Stomach (tissue), 9 donors: ENCODE data around the gene ZCCHC14. TPM values are rescaled to one million over a fixed set of nuclear protein-coding genes. Genes with fewer than 3 reads are reported as not detected.

Experiments
- DNase-seq, 2 donors: peaks; one replicate each; pipeline versions ENCODE4 v3.0.0 to v3.0.0-alpha.2; 2013 to 2019
- H3K27ac ChIP-seq, 5 donors: fragments of 200-600 bp in 4 of 5; sonication (generic) in 4 of 5; one replicate each; pipeline ENCODE4 v1.5.1; 2013 to 2019; ENCODE audit warnings: mild to moderate bottlenecking in 1 of 5, moderate library complexity in 1 of 5
- H3K27me3 ChIP-seq, 3 donors: fragments of 200-600 bp; sonication (generic); one replicate each; pipeline ENCODE4 v1.5.1; 2017 to 2019; ENCODE audit warnings: mixed run types in 1 of 3
- H3K36me3 ChIP-seq, 4 donors: fragments of 200-600 bp; sonication (generic); 1 replicate in 3 of 4; 2 replicates in 1 of 4; pipeline ENCODE4 v1.5.1; 2016 to 2019
- H3K4me1 ChIP-seq, 4 donors: fragments of 200-600 bp; sonication (generic); one replicate each; pipeline ENCODE4 v1.5.1; 2016 to 2019
- H3K4me3 ChIP-seq, 4 donors: fragments of 200-600 bp; sonication (generic) in 3 of 4; one replicate each; pipeline ENCODE4 v1.5.1; 2016 to 2019; ENCODE audit warnings: mild to moderate bottlenecking in 1 of 4
- H3K9me3 ChIP-seq, 4 donors: fragments of 200-600 bp; sonication (generic); one replicate each; pipeline ENCODE4 v1.5.1; 2016 to 2019
- CTCF ChIP-seq, 7 experiments: fragments of 450-650 bp in 4 of 7; fragments of 200-600 bp in 3 of 7; sonication (generic) in 3 of 7; IDR thresholded peaks; one replicate each; pipeline ENCODE4 v1.5.1; 2016 to 2019; ENCODE audit warnings: antibody characterized with exemption in 7 of 7, control low read depth in 2 of 7, mild to moderate bottlenecking in 1 of 7
- EP300 ChIP-seq: sonication (generic); formaldehyde crosslinking; IDR thresholded peaks from one replicate; pipeline ENCODE4 v1.6.1; 2017; ENCODE audit warnings: antibody characterized with exemption
- POLR2A ChIP-seq, 4 donors: fragments of 450-650 bp; IDR thresholded peaks; one replicate each; pipeline ENCODE4 v1.6.1; 2016; ENCODE audit warnings: antibody characterized with exemption in 4 of 4, control low read depth in 2 of 4, mild to moderate bottlenecking in 1 of 4, moderate library complexity in 1 of 4
- POLR2AphosphoS5 ChIP-seq, 3 donors: sonication (generic); formaldehyde crosslinking; IDR thresholded peaks; one replicate each; pipeline ENCODE4 v1.6.1; 2016; ENCODE audit warnings: antibody characterized with exemption in 3 of 3
- WGBS, 5 donors: extraction: QIAGEN DNeasy Blood & Tissue Kit in 3 of 5; methylation state at CpG; one replicate each; pipeline versions ENCODE4 v1.1.5 to v1.1.7; 2013 to 2018; 5-methylcytosine and 5-hydroxymethylcytosine counted together
- intact Hi-C: fragments of 100-400 bp; cut with DNase I; formaldehyde crosslinking; loops from one replicate; pipeline ENCODE4 v1.15.1; 2023; ENCODE audit warnings: low total_unique reads
- polyA plus RNA-seq, 3 donors: library from polyadenylated mRNA; stranded (reverse); fragments of 200-250 nt; gene quantifications; one replicate each; pipeline ENCODE4 v1.2.3, GENCODE V29; 2013
- total RNA-seq, 5 donors: library from RNA; depleted of rRNA; stranded (reverse); fragments of >200 nt; gene quantifications; one replicate each; pipeline versions ENCODE4 v1.1.0 to v1.2.3, GENCODE V29; 2014 to 2016
- donor health status: healthy with polysubstance abuse.
- donor health status: Bipolar disorder and iron deficiency.
- donor health status: healthy.

Gene ZCCHC14
- total and polyA plus RNA-seq, 8 donors = 5.4 to 25.9 (median 16.7) TPM

DNA sequence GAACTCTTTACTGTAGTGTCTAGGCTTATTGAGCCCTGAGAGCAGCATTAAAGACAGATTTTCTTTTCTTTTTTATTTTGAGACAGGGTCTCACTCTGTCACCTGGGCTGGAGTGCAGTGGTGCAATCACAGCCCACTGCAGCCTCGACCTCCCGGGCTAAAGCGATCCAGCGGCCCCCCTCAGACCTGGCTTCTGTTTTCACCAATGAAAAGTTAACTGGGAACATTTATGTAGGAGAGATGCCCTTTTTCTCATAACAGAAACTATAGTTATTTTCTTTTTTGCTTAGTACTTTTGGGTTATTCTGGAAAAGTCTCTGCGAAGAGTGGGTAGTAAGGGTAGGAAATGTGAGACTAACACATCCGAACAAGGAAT lies 99.2 kb downstream of the ZCCHC14 start:
- H3K9me3 ChIP-seq = no peaks in the 10 kb centered on the region
- H3K27ac ChIP-seq = peak overlapping the region in 4 of 5 donors; percentile 98 to 100 (median 99)
- peak overlapping the region; percentile 72 to 89 (median 80) for H3K4me3 ChIP-seq
- 78 to 86% (median 84%) methylated on average over 6 of the region's 6 CpGs for WGBS, 5 donors
- intact Hi-C loops = no loop called here
- no peak for DNase-seq
- H3K4me1 ChIP-seq = peaks cover 13 to 63% (median 39%) of the 10 kb centered on the region in 4 donors
- H3K36me3 ChIP-seq = peaks cover under 1 to 15% (median 4%) of the 10 kb centered on the region in 4 donors
- TF ChIP-seq CTCF (IDR thresholded peaks at IDR 0.05) (no peak), POLR2AphosphoS5 (IDR thresholded peaks at IDR 0.05) (no peak), POLR2A (IDR thresholded peaks at IDR 0.05) (no peak), EP300 (no peak)
- H3K27me3 ChIP-seq = no peaks in the 10 kb centered on the region

DNA sequence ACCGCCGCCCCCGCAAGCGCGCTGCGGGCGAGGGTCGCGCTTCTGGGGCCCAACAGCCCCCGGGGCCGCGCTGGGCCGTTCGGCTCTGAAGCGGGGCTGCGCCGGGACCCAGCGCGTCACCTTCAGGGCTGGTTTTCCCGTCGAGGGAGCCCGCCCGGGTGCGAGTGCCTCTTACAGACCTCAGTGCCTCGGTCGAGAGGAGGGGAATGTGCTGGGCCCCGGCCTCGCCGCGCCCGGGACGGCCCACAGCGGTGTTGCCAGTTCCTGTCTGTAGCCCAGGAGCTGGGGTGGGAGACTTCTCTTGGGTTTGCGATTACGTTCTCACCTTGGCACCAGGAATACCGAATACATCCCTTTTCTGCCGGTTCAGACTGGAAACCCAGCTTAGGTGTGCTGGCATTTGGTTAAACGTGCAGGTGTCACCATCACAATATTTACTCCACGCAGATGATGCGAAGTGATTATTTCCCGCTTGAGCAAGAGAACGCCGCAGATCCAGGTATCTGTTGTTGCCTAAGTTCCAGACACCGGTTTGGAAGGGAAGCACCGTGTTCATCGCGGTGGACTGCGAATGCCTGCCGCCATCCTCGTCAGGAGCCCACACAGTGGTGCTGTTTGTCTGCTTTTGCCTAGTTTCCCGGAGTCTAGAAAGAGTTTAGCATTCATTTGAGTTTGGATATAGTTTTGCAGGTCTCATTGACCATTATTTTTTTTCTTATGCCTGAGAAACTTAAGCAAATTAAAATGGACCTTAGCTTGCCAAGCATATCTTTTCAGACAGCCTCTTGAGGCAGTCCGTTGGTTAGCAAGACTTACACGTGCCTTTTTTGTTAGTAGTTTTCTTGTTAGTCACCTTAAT lies 99.8 kb downstream of the ZCCHC14 start:
- Histone ChIP-seq H3K27me3 (no peaks in the 10 kb centered on the region), H3K36me3 (peaks cover 0 to 10% (median 1%) of the 10 kb centered on the region in 4 donors), H3K9me3 (no peaks in the 10 kb centered on the region), H3K4me3 (peak overlapping the region; percentile 72 to 89 (median 80)), H3K27ac (peak overlapping the region; percentile 92 to 100 (median 99)), H3K4me1 (peaks cover 14 to 62% (median 39%) of the 10 kb centered on the region in 4 donors)
- no peak for TF ChIP-seq POLR2A (IDR thresholded peaks at IDR 0.05)
- no peak for TF ChIP-seq EP300
- no peak for TF ChIP-seq POLR2AphosphoS5 (IDR thresholded peaks at IDR 0.05)
- no peak for TF ChIP-seq CTCF (IDR thresholded peaks at IDR 0.05)
- WGBS, 5 donors = 0 to 2% (median 1%) methylated on average over 30 to 53 of the region's 53 CpGs
- intact Hi-C loops = no loop called here
- peak; percentile 53 to 76 for DNase-seq

DNA sequence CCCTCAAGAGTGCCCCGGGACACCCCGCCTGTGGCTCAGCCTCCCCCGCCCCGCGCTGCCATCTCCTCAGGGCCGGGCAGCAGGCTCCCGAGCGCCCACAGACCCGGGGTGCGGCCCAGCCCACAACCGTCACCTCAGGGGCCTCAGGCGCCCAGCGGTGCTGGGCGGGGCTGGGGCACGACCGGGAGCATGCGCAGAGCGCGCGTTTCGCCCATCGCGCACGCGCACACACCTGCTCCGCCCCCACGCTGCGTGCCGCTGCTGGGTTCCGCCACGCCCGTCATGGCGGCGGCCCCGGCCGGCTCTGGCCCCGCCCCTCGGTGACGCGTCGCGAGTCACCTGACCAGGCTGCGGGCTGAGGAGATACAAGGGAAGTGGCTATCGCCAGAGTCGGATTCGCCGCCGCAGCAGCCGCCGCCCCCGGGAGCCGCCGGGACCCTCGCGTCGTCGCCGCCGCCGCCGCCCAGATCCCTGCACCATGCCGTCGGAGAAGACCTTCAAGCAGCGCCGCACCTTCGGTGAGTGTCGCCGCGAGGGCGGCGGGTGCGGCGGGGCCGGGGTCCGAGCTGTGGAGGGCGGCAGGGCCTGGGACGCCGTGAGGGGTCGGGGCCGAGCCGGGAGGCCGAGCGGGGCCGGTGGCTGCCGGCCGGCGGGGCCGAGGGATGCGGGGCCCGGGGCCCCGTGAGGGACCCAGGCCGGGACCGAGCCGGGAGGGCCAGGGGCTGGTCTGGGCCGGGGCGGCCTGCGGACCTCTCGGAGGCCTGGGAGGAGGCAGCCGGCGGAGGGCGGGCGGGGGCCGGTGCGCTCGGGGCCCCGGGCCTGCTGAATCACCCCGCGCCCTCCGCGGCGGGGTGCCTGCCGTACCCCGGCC lies 100.6 kb downstream of the ZCCHC14 start, which contains the start of gene MAP1LC3B:
MAP1LC3B (plus strand) TSS at position 387 of the 871 bp plus-strand sequence; CDS start at position 479, 92 bp downstream.
- Histone ChIP-seq H3K27ac (peak within 1 kb of the TSS; percentile 96 to 100 (median 99)), H3K4me3 (peak within 1 kb of the TSS; percentile 72 to 89 (median 80)), H3K4me1 (peaks cover 23 to 63% (median 43%) of the 10 kb centered on the region in 4 donors), H3K27me3 (no peaks in the 10 kb centered on the region), H3K9me3 (no peaks in the 10 kb centered on the region), H3K36me3 (peaks cover 0 to 10% (median 1%) of the 10 kb centered on the region in 4 donors)
- DNase-seq = peak; percentile 98 to 99
- 0 to 1% (median 1%) methylated on average over 11 to 113 of the region's 113 CpGs for WGBS, 5 donors
- intact Hi-C loops = no loop called here
- TF ChIP-seq POLR2AphosphoS5 (IDR thresholded peaks at IDR 0.05) (peak; percentile 99 to 100 (median 100)), POLR2A (IDR thresholded peaks at IDR 0.05) (peak in 2 of 4 donors; percentile 86 to 95), CTCF (IDR thresholded peaks at IDR 0.05) (no peak), EP300 (no peak)
